AG08395 (cell line): ENCODE measurements around the gene ERC2.

Source experiments
- DNase-seq: peaks from one replicate; pipeline ENCODE4 v3.0.0; 2012; ENCODE audit warnings: mixed read lengths, low spot score

ERC2 gene

GRCh38 chr3:55641964-55642363 lies 826.3 kb downstream of the ERC2 start:
- DNase-seq = no peak

DNA sequence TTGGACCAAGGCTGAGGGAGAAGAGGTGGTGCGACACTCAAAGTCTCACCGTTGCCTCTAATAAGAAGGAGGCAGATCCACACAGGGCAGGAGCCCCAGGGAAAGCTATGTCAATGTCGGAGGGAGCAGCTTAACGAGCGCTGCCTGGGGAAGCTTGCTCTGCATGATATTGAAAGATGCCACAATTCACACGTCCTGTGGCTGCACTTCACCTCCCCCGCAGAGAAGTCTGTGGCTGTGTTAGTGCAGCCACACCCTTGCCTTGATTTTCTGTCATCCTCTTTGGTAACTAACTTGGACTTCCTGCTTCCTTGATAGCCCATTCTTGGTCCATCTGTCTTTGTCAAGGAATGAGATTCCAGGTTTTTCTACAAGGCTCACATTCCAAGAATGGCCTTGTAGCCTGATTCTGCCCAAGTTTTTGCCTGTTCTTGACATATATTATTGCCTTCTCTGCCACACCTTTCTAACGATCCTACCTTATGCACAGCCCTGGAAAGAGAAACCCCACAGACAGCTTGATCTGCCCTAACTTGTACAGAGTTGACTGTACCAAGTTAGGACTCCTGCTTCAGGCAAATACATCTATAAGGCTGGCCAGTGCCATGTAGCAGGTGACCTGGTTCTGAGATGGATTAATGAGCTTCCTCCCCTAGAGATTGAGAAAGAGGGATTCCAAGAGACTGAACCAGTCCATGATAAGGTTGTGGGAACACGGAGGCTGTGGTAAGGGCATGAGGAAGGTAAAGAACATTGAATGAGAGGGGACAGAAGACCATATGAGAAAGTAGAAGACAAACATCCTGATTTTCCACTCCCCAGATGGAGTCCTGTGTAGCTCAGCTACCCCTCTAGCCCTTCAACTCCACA lies 828.1 kb downstream of the ERC2 start:
- DNase-seq = no peak

GRCh38 chr3:55639143-55639542 lies 829.1 kb downstream of the ERC2 start:
- no peak for DNase-seq

DNA sequence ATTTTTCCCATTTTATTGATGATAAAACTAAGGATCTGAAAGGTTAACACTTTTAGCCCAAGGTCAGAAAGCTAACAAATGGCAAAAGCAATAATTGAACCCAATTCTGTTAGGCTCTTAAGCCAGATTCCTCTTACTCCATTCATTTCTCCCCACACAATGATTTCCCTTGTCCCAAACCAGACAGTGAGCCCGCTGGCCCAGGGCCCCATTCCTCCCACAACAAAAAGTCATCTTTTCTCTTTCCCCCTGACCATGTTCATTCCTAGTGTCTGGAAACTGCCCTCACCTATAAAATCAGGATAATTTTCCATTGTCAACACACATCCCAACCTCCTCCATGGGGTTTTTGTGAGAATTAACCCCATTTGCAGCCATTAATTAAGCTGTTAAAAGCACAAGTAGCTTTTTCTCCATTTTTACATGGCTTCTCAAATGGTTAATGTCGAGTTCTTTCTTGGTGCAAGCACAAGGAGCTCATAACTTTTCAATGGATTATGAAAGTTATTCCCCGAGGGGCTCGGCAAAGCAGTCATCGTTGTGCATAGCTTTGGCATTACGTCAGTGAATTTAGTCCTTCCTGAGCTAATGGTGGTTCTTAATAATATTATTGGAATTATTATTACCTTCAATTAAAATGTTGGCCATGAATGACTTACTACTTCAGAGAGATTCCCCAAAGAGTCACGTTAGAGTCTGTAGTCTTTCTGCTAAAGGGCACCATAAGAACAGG lies 830.2 kb downstream of the ERC2 start:
- no peak for DNase-seq

DNA sequence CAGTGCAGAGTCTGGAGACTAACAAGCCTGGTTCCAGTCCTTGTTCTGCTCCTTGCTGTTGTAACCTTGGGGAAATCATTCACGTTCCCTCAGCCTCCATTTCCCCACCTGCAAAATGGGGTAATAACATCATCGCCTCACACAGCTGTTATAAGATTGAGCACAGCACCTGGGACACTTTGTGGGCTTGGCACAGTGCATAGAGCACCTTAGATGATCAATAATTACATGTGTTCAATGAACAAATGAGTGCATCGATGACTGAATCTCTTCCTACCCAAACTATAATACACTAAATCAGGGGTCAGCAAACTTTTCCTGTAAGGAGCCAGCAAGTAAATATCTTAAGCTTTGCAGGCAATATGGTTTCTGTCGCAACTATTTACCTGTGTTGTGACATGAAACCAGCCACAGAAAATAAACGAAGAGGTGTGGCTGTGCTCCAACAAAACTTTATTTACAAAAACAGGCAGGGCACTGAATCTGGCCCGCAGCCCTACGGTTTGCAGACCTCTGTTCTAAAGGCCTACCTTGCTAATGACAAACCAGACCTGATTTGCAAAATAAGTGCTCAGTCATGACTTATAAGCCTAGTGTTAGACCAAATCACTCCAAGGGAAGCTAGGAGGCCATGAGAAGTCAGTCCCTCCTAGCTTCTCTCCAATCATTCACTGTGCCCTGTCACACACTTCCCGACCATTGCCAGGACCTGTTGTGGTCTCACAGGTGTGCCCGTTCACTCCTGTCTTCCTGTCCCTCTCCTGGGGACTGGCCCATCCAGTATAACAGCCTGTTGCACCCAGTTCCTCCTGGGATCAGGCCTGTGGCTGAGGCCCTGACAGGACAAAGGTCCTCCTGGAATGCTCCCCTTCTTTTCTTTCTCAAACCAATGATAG lies 831.7 kb downstream of the ERC2 start:
- no peak for DNase-seq

GRCh38 chr3:55634345-55634744 lies 833.9 kb downstream of the ERC2 start:
- DNase-seq = no peak

GRCh38 chr3:55633333-55633732 lies 834.9 kb downstream of the ERC2 start:
- no peak for DNase-seq

GRCh38 chr3:55631766-55632331 lies 836.4 kb downstream of the ERC2 start:
- DNase-seq = no peak

- DNase-seq = no peak
These were observed 837.4 kb downstream of the ERC2 start for GRCh38 chr3:55630921-55631299.

GRCh38 chr3:55630280-55630920 lies 837.9 kb downstream of the ERC2 start:
- DNase-seq = no peak

DNA sequence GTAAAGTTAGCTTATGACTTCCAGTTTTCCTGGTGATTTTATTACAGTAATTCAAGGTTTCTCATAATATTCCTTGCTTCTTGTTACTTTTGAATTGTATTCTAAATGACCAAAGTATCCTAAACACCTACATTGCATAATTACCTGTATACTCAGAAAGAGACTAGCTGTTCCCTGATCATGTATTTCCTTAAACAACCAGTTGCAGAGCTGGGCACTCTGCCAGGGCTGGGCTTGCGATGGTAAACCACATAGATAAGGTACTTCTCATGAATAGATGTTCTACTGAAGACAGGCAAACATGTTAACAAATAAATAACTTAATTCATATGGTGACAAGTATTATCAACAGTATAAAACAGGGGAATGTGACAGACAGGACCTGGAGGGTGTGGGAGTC lies 838.8 kb downstream of the ERC2 start:
- DNase-seq = no peak

DNA sequence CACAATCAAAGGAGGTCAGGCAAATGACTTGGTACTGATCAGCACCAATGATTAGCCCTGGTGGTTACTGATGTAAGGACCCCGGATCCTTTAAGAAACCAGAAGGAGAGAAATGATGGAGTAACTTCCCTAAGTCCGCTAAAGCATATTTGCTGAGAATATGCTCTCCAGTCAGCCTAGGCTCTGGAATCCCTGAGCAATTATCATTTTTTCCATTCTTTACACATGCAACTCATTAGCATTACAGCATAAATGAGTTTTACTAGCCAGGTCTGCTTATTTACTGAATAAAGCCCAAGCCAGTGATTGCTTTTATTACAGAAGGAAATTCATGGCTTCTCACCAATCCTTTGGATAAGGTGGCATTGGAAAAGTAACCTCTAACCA lies 842.0 kb downstream of the ERC2 start:
- peak; percentile 31 for DNase-seq

DNA sequence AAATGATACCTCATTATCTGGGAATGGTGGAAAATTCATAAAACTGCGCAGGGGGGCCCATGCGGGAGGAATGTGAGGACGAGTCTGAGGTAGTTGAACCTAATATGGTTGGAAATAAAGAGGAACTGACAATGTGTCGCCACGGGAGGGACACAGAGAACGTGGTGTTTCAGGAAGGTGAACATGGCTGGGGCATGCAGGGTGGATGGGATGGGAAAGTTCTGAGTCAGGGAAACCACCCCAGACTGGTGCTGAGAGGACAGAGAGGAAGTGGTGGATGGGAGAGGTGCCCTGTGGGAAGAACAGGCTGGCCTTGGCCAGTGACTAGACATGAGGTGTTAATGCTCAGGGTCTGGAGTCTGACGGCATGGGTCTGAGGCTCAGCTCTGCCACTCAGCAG lies 844.0 kb downstream of the ERC2 start:
- peak; percentile 50 for DNase-seq

DNA sequence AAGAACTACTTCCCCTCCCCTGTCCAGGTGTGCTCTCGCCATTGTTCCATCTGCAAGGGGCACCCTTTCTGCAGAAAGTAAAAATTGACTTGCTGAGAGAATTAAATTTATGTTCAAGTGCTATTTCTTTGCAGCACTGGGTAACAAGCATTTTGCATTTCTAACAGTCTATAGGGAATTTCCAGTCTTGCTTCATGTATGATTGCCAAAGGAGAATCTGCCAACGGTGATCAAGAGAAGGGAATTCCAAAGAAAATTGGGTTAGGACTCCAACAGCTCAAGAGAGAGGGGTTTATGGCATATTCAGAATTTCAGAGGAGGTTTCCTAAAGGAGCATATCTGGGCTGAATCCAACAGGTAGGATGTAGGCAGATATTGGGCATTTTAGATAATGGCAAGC lies 844.5 kb downstream of the ERC2 start:
- DNase-seq = no peak

- DNase-seq = peak; percentile 10
These were observed 845.5 kb downstream of the ERC2 start for GRCh38 chr3:55622733-55623132.

GRCh38 chr3:55622116-55622515 lies 846.2 kb downstream of the ERC2 start:
- DNase-seq = peak; percentile 65

- no peak for DNase-seq
These were observed 846.6 kb downstream of the ERC2 start for GRCh38 chr3:55621648-55622047.

DNA sequence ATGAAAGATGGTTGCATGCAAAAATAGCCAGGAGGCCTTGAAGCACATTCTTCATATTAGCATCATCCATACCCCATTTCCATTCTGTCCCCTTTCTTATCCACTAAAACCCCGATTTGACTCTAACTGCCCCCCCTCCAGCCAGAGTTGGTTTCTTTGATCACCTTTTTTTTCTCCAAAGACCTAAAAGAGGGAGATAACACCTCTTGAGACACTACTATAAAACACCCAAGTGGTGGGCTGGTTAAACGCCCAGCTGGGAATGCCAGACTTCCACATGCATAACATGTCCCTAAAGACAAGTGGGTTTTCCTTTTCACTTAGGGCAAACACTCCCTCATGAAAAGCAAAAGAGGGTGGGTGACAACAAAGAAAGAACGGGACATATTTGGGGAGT lies 847.2 kb downstream of the ERC2 start:
- no peak for DNase-seq

DNA sequence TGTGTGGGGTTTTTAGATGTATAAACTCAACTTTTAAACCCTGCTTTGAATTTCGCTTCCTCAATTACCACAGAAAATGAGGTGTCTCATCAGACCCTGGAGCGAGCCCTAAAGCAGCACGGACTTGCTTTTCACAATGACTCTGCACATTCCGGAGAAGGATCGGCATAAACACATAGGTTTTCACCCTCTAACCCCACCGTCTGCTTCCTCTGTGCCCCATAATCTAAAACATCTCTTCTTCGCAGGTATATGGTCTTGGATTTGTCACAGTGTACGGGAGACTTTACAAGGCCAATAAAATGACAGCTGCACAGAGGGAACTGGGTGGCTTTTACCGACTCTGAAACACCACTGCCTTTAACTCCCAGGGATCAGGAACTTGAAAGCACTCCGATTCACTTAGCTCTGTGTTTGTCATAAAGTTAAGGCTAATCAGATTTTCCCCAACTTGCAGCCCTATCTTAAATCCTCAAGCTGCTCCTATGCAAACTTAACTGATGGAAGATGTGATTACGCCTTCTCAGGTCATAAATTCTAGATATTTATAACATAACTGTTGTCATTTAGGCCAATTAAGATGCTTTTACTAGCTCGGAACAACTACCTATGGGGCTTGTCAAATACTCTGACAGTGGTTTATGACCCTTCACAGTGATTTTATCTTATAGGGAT lies 847.8 kb downstream of the ERC2 start:
- no peak for DNase-seq

DNA sequence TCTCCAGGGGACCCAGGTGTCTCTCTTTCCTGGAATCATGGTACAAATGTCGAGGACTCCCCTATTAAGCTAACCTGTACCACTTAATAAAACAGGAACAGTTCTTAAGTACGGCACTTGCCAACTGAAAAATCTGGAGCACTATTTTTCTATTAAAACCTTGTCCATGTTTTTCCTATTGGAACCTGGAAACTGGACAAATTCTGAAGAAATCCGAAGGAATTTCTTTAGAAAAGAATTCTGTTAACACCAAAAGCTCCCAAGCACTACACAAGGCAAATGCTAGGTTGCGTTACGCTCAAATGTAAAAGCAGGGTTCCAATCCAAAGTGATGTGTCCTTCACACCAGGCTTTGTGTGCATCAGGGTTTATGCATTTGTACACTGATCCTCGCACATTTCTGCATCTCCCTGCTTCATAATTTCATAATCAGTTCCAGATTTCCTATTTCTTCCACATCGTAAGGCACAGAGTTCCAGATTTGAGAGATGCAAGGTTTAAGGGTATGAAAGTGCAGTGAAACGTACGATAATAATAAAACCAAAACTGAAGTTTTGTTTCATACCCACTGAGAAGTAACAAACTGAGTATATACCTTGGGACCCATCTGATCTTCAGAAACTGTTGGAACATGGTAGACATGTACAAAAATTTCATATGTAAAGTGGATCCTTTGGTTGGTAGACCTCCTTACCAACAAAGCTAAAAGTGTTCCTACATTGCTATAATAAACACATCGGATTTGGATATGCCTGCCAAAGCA lies 849.0 kb downstream of the ERC2 start:
- no peak for DNase-seq
